Mesenchymal stem cell (in vitro differentiated cells and primary cell): ENCODE measurements around the gene CLVS2.

Experiments
- DNase-seq: peaks from one replicate; pipeline ENCODE4 v3.0.0-alpha.2; 2013
- H2AFZ ChIP-seq: one replicate; pipeline ENCODE4 v1.6.1; 2013; ENCODE audit warnings: low read depth, mild to moderate bottlenecking, control low read depth, inconsistent platforms, low read length, moderate library complexity
- H2AK5ac ChIP-seq: 2 replicates; pipeline ENCODE4 v1.6.1; 2013; ENCODE audit warnings: low read length, moderate library complexity, mild to moderate bottlenecking, inconsistent platforms; ENCODE audit not compliant: severe bottlenecking
- H2BK120ac ChIP-seq: one replicate; pipeline ENCODE4 v1.6.1; 2013; ENCODE audit warnings: low read depth, mild to moderate bottlenecking, inconsistent platforms, low read length, moderate library complexity
- H2BK12ac ChIP-seq, 2 experiments: one replicate each; pipeline ENCODE4 v1.6.1; 2013; ENCODE audit warnings: inconsistent platforms in 2 of 2, low read length in 2 of 2, mild to moderate bottlenecking in 2 of 2, moderate library complexity in 2 of 2, control low read depth in 1 of 2
- H2BK15ac ChIP-seq: one replicate; pipeline ENCODE4 v1.6.1; 2013; ENCODE audit warnings: mild to moderate bottlenecking, low read depth, inconsistent platforms; ENCODE audit not compliant: poor library complexity, severe bottlenecking
- H2BK5ac ChIP-seq: 2 replicates; pipeline ENCODE4 v1.6.1; 2013; ENCODE audit warnings: low read depth, mild to moderate bottlenecking, low read length, control low read depth, inconsistent platforms; ENCODE audit not compliant: poor library complexity, severe bottlenecking
- H3K14ac ChIP-seq, 2 experiments: one replicate each; pipeline ENCODE4 v1.6.1; 2013; ENCODE audit warnings: inconsistent platforms in 2 of 2, low read length in 2 of 2, control low read depth in 1 of 2, mild to moderate bottlenecking in 1 of 2, moderate library complexity in 1 of 2
- H3K18ac ChIP-seq, 2 experiments: one replicate each; pipeline ENCODE4 v1.6.1; 2013; ENCODE audit warnings: inconsistent platforms in 2 of 2, low read length in 2 of 2, control low read depth in 1 of 2, low read depth in 1 of 2, mild to moderate bottlenecking in 1 of 2
- H3K23ac ChIP-seq, 2 experiments: one replicate each; pipeline ENCODE4 v1.6.1; 2013; ENCODE audit warnings: inconsistent platforms in 2 of 2, low read length in 2 of 2, mild to moderate bottlenecking in 2 of 2, moderate library complexity in 2 of 2, control low read depth in 1 of 2
- H3K27ac ChIP-seq: 2 replicates; pipeline ENCODE4 v1.5.1; 2013; ENCODE audit warnings: mild to moderate bottlenecking, moderate library complexity, low read length, control low read depth, inconsistent platforms; ENCODE audit not compliant: poor library complexity, severe bottlenecking
- H3K27me3 ChIP-seq, 2 experiments: 2 replicates each; pipeline versions ENCODE4 v1.6.1 to v1.7.0; 2013; ENCODE audit warnings: low read length in 2 of 2, mild to moderate bottlenecking in 2 of 2, moderate library complexity in 2 of 2, control low read depth in 1 of 2, inconsistent platforms in 1 of 2; ENCODE audit not compliant: control insufficient read depth in 1 of 2, insufficient read depth in 1 of 2
- H3K36me3 ChIP-seq, 2 experiments: 2 replicates each; pipeline versions ENCODE4 v1.6.1 to v1.7.0; 2013; ENCODE audit warnings: low read length in 2 of 2, control low read depth in 1 of 2, inconsistent platforms in 1 of 2, low read depth in 1 of 2, mild to moderate bottlenecking in 1 of 2; ENCODE audit not compliant: insufficient read depth in 2 of 2, control insufficient read depth in 1 of 2
- H3K4ac ChIP-seq, 2 experiments: one replicate each; pipeline ENCODE4 v1.6.1; 2013; ENCODE audit warnings: inconsistent platforms in 2 of 2, low read length in 2 of 2, mild to moderate bottlenecking in 2 of 2, moderate library complexity in 2 of 2, control low read depth in 1 of 2, low read depth in 1 of 2
- H3K4me1 ChIP-seq: 2 replicates; pipeline ENCODE4 v1.6.1; 2013; ENCODE audit warnings: low read depth, low read length, control low read depth; ENCODE audit not compliant: control insufficient read depth, insufficient read depth
- H3K4me2 ChIP-seq: 2 replicates; pipeline ENCODE4 v1.6.1; 2013; ENCODE audit warnings: low read length, mild to moderate bottlenecking, inconsistent platforms; ENCODE audit not compliant: poor library complexity, severe bottlenecking
- H3K4me3 ChIP-seq, 2 experiments: 2 replicates each; pipeline versions ENCODE4 v1.5.1 to v1.7.0; 2013; ENCODE audit warnings: low read length in 2 of 2, mild to moderate bottlenecking in 2 of 2, control low read depth in 1 of 2, low read depth in 1 of 2; ENCODE audit not compliant: insufficient read depth in 1 of 2
- H3K79me1 ChIP-seq: replicated peaks from 2 replicates; pipeline ENCODE4 v1.6.1; 2013; ENCODE audit warnings: mild to moderate bottlenecking, control low read depth, low read length, inconsistent platforms; ENCODE audit not compliant: poor library complexity, severe bottlenecking
- H3K9ac ChIP-seq: 2 replicates; pipeline ENCODE4 v1.7.0; 2013; ENCODE audit warnings: mild to moderate bottlenecking, low read length, moderate library complexity
- H3K9me3 ChIP-seq: 2 replicates; pipeline ENCODE4 v1.7.0; 2013; ENCODE audit warnings: mild to moderate bottlenecking, low read length; ENCODE audit not compliant: control insufficient read depth
- H4K8ac ChIP-seq: one replicate; pipeline ENCODE4 v1.6.1; 2013; ENCODE audit warnings: inconsistent platforms, mild to moderate bottlenecking, low read length, moderate library complexity
- H4K91ac ChIP-seq: one replicate; pipeline ENCODE4 v1.6.1; 2013; ENCODE audit warnings: mild to moderate bottlenecking, low read length, inconsistent platforms
- WGBS: methylation state at CpG from one replicate; pipeline ENCODE4 v1.1.7; 2013; ENCODE audit warnings: mixed read lengths; 5-methylcytosine and 5-hydroxymethylcytosine counted together

Gene CLVS2

GRCh38 chr6:123117145-123117908, 121.3 kb downstream of the CLVS2 start:
- Histone ChIP-seq H3K27me3 (no peaks in the 10 kb centered on the region), H4K91ac (no peak overlapping the region), H3K23ac (no peak overlapping the region), H3K79me1 (no peaks in the 10 kb centered on the region), H2AFZ (no peak overlapping the region), H3K9me3 (no peaks in the 10 kb centered on the region), H3K18ac (no peak overlapping the region), H2BK15ac (no peak overlapping the region), H3K36me3 (no peaks in the 10 kb centered on the region), H3K27ac (no peak overlapping the region), H3K14ac (no peak overlapping the region), H3K9ac (no peak overlapping the region), H2BK12ac (no peak overlapping the region), H3K4ac (no peak overlapping the region), H2BK120ac (no peak overlapping the region), H4K8ac (no peak overlapping the region), H3K4me2 (no peak overlapping the region), H3K4me3 (no peak overlapping the region), H2BK5ac (no peak overlapping the region), H2AK5ac (no peak overlapping the region), H3K4me1 (no peaks in the 10 kb centered on the region)
- no CpG with 5 or more reads among the region's 2 CpGs for WGBS
- no peak for DNase-seq

- Histone ChIP-seq H3K23ac (no peak overlapping the region), H2BK12ac (no peak overlapping the region), H3K4me2 (no peak overlapping the region), H3K14ac (no peak overlapping the region), H2BK5ac (no peak overlapping the region), H2AK5ac (no peak overlapping the region), H3K9me3 (no peaks in the 10 kb centered on the region), H3K18ac (no peak overlapping the region), H3K4me3 (no peak overlapping the region), H4K91ac (no peak overlapping the region), H3K27me3 (no peaks in the 10 kb centered on the region), H2AFZ (no peak overlapping the region), H2BK15ac (no peak overlapping the region), H3K36me3 (no peaks in the 10 kb centered on the region), H4K8ac (no peak overlapping the region), H3K27ac (no peak overlapping the region), H3K4me1 (no peaks in the 10 kb centered on the region), H3K4ac (no peak overlapping the region), H3K9ac (no peak overlapping the region), H3K79me1 (no peaks in the 10 kb centered on the region), H2BK120ac (no peak overlapping the region)
- WGBS: 40% methylated on average over 1 of the region's 2 CpGs
- DNase-seq: no peak
Observed at GRCh38 chr6:123118811-123119210, 122.8 kb downstream of the CLVS2 start.
